A673 (cell line): ENCODE measurements around the gene CLASRP.

Experiments
- EZH2 ChIP-seq: fragments of 200-600 bp; sonication (generic); IDR thresholded peaks from 2 replicates; pipeline ENCODE4 v1.6.1; 2017; ENCODE audit warnings: borderline replicate concordance, low read depth, mild to moderate bottlenecking, mixed read lengths, antibody characterized with exemption, low read length; ENCODE audit not compliant: poor library complexity, severe bottlenecking
- TF ChIP-seq, protein P1 (sequence below): fragments of 300-800, 200-600 bp; sonication (generic); conservative IDR thresholded peaks from 2 replicates; pipeline ENCODE4 v1.5.1; 2017; ENCODE audit warnings: low read depth, mild to moderate bottlenecking, antibody characterized with exemption, low read length, moderate library complexity, mixed read lengths

DNA sequence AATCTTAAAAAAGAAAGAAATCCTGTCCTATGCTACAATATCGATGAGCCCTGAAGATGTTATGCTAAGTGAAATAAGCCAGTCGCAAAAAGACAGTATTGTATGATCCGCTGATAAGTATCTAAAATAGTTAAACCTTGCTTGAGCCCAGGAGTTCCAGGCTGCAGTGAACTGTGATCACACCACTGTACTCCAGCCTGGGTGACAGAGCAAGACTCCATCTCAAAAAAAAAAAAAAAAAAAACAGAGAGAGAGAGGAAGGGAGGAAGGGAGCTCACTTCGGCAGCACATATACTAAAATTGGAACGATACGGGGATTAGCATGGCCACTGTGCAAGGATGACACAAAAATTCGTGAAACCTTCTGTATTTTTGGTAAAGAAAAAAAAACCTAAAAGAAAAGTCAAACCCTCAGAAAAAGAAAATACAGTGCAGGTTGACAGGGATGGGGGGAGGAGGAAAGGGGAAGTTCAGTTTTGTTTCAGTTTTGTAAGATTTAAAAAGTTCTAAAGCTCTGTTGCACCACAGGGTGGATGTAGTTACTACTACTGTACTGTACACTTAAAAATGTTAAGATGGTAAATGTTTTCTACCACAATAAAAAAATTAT is 8.4 kb downstream of the CLASRP start:
- TF ChIP-seq, protein P1, sequence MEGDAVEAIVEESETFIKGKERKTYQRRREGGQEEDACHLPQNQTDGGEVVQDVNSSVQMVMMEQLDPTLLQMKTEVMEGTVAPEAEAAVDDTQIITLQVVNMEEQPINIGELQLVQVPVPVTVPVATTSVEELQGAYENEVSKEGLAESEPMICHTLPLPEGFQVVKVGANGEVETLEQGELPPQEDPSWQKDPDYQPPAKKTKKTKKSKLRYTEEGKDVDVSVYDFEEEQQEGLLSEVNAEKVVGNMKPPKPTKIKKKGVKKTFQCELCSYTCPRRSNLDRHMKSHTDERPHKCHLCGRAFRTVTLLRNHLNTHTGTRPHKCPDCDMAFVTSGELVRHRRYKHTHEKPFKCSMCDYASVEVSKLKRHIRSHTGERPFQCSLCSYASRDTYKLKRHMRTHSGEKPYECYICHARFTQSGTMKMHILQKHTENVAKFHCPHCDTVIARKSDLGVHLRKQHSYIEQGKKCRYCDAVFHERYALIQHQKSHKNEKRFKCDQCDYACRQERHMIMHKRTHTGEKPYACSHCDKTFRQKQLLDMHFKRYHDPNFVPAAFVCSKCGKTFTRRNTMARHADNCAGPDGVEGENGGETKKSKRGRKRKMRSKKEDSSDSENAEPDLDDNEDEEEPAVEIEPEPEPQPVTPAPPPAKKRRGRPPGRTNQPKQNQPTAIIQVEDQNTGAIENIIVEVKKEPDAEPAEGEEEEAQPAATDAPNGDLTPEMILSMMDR = no peak
- TF ChIP-seq EZH2 = no peak
